ENCODE data around the gene SLC37A4. TPM values are rescaled to one million over a fixed set of nuclear protein-coding genes. Genes with fewer than 3 reads are reported as not detected.
A peak's percentile ranks its signal among the peaks of the same experiment; 100 is the strongest.

SLC37A4 gene
- total and polyA plus RNA-seq, 12 donors = 9.2 to 38.9 (median 22.7) TPM

DNA sequence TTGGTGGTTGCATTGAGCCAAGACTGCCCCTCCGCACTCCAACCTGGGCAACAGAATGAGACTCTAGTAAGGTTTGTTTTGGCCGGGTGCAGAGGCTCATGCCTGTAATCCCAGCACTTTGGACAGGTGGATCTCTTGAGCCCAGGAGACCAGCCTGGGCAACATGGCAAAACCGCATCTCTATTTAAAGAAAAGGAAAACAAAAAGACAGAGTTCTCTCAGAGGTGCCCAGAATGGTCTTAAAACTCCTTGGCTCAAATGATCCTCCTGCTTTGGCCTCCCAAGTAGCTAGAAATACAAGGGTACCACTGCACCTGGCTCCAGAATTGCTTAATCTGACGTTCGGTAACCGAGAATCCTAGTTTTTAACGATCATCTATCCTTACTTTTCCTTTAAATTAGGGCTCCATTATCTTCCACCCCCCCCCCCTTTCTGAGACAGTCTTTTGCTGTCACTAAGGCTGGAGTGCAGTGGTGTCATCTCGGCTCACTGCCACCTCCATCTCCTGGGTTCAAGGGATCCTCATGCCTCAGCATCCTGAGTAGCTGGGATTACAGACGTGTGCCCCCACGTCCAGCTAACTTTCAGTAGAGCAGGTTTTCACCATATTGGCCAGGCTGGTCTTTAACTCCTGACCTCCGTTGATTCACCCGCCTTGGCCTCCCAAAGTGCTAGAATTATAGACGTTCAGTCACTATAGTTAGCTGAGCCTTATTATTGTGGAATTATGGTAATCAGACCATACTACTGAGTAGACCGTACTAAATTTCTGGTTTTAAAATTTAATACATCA lies 14.3 kb downstream of the SLC37A4 start:
- peaks cover 0 to 53% of the 10 kb centered on the region in 2 donors for H3K36me3 ChIP-seq (replicated peaks in 1 of 2)
- intact Hi-C loops (cut with DNase I) = loop anchor here in 1 of 2 donors (5.0 kb wide), 1 partner anchor 41 kb away; the partner anchor contains the start of gene HYOU1
- H3K4me1 ChIP-seq (replicated peaks in 1 of 2) = peaks cover 25 to 38% of the 10 kb centered on the region in 2 donors
- no peaks in the 10 kb centered on the region for H3K27me3 ChIP-seq
- no peak for DNase-seq
- 61 to 72% (median 65%) methylated on average over 14 of the region's 14 CpGs for WGBS, 4 donors
- peak overlapping the region in 1 of 4 donors; percentile 80 for H3K4me3 ChIP-seq
- H3K27ac ChIP-seq = peak overlapping the region in 2 of 5 donors; percentile 90 to 94
- no peak for TF ChIP-seq POLR2A (IDR thresholded peaks at IDR 0.05)
- TF ChIP-seq, protein P1, sequence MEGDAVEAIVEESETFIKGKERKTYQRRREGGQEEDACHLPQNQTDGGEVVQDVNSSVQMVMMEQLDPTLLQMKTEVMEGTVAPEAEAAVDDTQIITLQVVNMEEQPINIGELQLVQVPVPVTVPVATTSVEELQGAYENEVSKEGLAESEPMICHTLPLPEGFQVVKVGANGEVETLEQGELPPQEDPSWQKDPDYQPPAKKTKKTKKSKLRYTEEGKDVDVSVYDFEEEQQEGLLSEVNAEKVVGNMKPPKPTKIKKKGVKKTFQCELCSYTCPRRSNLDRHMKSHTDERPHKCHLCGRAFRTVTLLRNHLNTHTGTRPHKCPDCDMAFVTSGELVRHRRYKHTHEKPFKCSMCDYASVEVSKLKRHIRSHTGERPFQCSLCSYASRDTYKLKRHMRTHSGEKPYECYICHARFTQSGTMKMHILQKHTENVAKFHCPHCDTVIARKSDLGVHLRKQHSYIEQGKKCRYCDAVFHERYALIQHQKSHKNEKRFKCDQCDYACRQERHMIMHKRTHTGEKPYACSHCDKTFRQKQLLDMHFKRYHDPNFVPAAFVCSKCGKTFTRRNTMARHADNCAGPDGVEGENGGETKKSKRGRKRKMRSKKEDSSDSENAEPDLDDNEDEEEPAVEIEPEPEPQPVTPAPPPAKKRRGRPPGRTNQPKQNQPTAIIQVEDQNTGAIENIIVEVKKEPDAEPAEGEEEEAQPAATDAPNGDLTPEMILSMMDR (IDR thresholded peaks at IDR 0.05) = no peak
- H3K9me3 ChIP-seq (replicated peaks in 1 of 3) = no peaks in the 10 kb centered on the region

DNA sequence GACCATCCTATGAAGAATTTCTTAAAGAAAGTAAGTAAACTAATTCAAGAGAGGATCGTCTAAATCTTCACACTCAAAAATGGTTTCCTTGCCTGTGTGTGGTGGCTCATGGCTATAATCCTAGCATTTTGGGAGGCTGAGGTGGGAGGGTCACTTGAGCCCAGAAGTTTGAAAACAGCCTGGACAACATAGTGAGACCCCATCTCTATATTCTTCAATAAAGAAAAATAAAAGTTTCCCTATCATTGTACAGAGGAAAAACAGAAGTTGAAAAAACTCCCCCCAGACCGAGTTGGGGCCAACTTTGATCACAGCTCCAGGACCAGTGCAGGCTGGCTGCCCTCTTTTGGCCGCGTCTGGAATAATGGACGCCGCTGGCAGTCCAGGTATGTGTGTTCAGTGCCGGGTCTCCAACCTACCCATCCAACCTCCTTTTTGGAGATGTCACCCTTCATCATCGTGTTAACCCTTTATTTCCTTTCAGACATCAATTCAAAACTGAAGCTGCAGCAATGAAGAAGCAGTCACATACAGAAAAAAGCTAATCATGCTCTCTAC lies 15.5 kb downstream of the SLC37A4 start:
- Histone ChIP-seq H3K9me3 (replicated peaks in 1 of 3) (no peaks in the 10 kb centered on the region), H3K36me3 (replicated peaks in 1 of 2) (peaks cover 0 to 56% of the 10 kb centered on the region in 2 donors), H3K27ac (no peak overlapping the region), H3K4me3 (no peak overlapping the region), H3K4me1 (replicated peaks in 1 of 2) (peaks cover 23 to 26% of the 10 kb centered on the region in 2 donors), H3K27me3 (no peaks in the 10 kb centered on the region)
- intact Hi-C loops (cut with DNase I) = loop anchor here in 1 of 2 donors (5.0 kb wide), 1 partner anchor 42 kb away; the partner anchor contains the start of gene HYOU1
- no peak for DNase-seq
- WGBS, 4 donors = 60 to 67% (median 62%) methylated on average over 8 of the region's 8 CpGs
- TF ChIP-seq, protein P1 (IDR thresholded peaks at IDR 0.05) = no peak

DNA sequence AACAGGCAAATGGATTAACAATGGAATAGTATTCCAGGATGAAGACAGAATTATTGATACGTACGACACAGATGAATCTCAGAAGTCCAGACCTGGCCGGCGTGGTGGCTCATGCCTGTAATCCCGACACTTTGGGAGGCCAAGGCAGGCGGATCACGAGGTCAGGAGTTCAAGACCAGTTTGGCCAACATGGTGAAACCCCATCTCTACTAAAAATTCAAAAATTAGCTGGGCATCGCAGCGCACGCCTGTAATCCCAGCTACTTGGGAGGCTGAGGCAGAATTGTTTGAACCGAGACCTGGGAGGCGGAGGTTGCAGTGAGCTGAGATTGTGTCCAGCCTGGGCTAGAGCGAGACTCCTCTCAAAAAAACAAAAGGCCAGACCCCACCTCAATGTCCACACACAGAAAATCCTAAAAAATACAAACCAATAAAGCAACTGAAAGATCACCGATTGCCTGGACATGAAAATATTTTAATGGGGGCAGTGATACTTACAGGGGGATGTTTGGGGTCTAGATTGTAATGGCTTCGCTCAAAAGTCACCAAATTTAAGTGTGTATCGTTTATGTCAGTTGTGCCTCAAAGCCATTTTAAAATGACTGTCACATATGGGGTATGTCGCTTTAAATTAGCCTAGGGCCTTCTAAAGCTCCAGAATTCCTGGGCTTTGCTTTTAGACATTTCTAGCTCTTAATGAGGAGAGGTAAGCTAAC lies 16.3 kb downstream of the SLC37A4 start:
- TF ChIP-seq, protein P1 (IDR thresholded peaks at IDR 0.05) = no peak
- no peak for TF ChIP-seq POLR2A (IDR thresholded peaks at IDR 0.05)
- H3K4me1 ChIP-seq (replicated peaks in 1 of 2) = peaks cover 15 to 19% of the 10 kb centered on the region in 2 donors
- intact Hi-C loops (cut with DNase I) = no loop called here
- DNase-seq = no peak
- WGBS, 4 donors = 92 to 97% (median 95%) methylated on average over 17 of the region's 17 CpGs
- H3K36me3 ChIP-seq (replicated peaks in 1 of 2) = peaks cover 0 to 61% of the 10 kb centered on the region in 2 donors
- no peak overlapping the region for H3K4me3 ChIP-seq
- H3K27me3 ChIP-seq = no peaks in the 10 kb centered on the region
- no peaks in the 10 kb centered on the region for H3K9me3 ChIP-seq (replicated peaks in 1 of 3)
- H3K27ac ChIP-seq = no peak overlapping the region

DNA sequence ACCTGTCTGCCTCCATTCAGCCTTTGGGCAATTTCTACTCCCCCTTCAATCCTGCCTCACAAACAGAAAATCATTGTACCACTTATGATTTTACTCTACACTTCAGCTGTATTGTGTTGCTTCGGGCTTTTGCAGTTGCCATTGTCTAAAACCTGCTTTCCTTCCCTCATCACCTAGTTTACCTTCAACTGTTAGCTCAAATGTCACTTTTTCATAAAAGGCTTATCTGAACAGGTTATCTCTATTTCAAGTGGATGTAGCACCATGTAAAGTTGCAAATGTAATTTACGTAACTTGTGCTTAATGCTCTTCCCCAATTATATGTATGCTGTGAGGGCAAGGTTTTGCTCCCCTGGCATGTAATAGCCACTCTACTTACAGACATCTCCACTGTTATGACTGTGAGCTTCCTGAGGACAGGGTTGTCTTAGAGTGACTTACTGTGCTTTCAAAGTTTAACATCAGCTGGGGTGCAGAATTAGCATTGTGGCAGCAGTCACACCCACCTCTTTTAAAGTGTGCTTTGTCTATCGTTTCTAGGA lies 18.0 kb downstream of the SLC37A4 start:
- no peak for DNase-seq
- Histone ChIP-seq H3K27me3 (no peaks in the 10 kb centered on the region), H3K4me1 (replicated peaks in 1 of 2) (peaks cover 13 to 19% of the 10 kb centered on the region in 2 donors), H3K27ac (no peak overlapping the region), H3K4me3 (no peak overlapping the region), H3K36me3 (replicated peaks in 1 of 2) (peaks cover 0 to 66% of the 10 kb centered on the region in 2 donors), H3K9me3 (replicated peaks in 1 of 3) (no peaks in the 10 kb centered on the region)
- TF ChIP-seq POLR2A (IDR thresholded peaks at IDR 0.05) = no peak
- TF ChIP-seq, protein P1 (IDR thresholded peaks at IDR 0.05) = no peak
- intact Hi-C loops (cut with DNase I) = no loop called here
- WGBS, 4 donors = 80 to 86% (median 84%) methylated on average over 3 of the region's 3 CpGs
